CMK (cell line): Measurements from ENCODE around the gene VWF.

Experiments
- DNase-seq: peaks from one replicate; pipeline ENCODE4 v3.0.0-alpha.2; 2010; ENCODE audit warnings: low read depth

Gene VWF

GRCh38 chr12:6058481-6059161 is 65.8 kb downstream of the VWF start:
- DNase-seq = no peak

- DNase-seq = no peak
Observed at GRCh38 chr12:6057700-6058099, 66.8 kb downstream of the VWF start.

DNA sequence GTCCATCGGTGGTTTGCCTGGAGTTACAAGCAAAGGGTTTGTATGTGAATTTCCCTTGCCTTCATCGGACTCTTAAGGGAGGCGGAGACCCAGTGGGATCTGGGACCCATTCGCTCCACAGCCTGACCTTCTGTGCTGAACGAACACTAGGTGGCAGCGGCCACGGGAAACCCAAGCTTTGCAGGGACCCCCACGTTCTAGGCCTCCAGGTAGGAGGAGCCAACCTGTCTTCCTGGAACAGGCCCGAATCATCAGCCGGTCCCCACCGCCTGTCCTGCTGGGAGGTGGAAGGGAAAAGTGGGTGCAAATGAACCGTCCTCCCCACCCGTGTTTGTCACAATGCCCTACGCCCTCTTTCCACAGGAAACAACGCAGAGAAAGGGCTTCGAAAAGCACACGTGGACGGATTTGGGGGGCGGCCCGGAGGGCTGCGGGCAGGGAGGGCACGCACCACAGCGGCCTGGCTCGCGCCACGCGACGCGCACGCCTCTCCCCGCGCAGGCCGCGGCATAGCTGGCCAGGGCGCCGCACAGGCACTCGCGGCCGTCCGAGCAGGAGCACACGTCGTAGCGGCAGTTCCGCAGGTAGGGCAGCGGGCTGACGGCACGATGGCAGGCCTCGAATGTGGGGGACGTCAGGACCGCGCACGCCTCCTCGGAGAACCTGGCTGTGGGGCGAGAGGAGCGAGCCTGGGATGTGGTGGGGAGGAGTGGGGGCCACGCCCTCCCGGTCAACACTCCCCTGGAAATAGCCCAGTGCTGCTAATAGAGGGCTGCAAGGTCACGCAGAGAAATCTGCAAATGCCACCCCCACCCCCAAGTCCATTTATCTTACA is 67.8 kb downstream of the VWF start:
- no peak for DNase-seq

DNA sequence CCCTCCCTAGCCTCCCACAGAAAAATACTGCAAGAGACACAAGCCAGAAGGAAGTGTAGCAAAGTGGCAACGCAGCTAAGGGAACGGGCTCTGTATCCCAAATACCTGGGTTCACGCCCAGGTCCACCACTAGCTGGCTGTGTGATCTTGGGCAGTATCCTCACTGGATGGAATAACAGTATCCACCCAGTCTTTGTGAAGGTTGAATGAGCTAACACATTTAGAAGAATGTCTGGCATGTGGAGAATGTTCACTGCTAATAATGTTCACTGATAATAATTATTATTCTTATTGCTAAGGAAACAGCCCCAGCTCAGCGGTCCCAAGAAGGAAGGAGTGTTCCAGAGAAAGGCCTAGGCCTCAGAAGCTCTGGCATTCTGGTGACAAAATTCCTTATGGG is 70.9 kb downstream of the VWF start:
- DNase-seq = no peak

DNA sequence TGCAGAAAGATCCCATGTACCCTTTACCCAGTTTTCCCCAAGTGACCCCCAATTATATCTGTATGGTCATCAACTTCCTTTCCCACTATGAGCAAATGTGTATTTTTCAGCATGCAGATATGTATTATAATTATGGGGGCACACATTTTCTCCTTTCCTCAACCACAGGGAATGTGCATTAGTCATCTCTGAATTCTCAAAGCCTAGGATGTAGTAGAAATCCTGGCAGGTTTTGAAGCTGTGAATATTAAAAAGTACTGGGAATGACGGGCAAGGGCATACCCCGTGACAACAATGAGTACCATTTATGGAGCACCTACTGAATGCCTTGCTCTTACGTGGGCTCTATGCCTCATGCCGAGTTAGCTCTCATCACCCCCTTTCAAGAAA is 71.5 kb downstream of the VWF start:
- DNase-seq = no peak

DNA sequence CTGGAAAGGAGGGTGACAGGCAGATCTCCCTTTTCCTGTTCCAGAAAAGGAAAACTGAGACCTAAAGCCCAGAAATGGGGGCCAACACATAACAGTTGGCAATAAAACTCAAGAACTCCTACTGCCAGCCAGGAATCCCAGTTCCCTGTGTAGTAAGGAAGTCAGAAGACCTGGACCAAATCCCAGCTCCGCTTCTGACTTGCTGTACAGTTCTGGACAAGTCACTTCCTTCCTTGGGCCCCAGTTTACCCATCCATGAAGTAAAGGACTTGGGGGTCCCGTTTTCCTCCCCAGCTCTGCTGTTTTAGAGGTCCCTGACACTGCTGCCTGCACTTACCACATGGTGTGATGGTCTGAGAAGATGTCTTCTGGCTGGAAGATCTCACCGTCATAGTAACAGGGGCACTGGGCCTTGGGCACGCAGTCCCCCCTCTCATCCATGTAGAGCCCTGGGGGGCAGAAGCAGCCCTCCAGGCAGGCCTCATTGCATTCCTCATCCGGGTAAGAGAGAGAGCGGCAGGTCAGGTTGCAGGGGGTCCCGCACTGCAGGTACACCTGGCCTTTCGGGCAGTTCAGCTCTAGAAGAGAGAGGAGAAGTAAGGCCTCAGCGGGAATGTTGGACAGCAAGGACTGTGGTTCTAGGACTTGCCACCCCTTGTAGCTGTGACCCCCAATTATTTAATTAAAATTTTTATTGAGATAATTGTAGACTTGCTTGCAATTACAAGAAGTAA is 72.1 kb downstream of the VWF start:
- DNase-seq = no peak

GRCh38 chr12:6049992-6050391 is 74.5 kb downstream of the VWF start:
- no peak for DNase-seq

GRCh38 chr12:6049587-6049986 is 74.9 kb downstream of the VWF start:
- DNase-seq = no peak

DNA sequence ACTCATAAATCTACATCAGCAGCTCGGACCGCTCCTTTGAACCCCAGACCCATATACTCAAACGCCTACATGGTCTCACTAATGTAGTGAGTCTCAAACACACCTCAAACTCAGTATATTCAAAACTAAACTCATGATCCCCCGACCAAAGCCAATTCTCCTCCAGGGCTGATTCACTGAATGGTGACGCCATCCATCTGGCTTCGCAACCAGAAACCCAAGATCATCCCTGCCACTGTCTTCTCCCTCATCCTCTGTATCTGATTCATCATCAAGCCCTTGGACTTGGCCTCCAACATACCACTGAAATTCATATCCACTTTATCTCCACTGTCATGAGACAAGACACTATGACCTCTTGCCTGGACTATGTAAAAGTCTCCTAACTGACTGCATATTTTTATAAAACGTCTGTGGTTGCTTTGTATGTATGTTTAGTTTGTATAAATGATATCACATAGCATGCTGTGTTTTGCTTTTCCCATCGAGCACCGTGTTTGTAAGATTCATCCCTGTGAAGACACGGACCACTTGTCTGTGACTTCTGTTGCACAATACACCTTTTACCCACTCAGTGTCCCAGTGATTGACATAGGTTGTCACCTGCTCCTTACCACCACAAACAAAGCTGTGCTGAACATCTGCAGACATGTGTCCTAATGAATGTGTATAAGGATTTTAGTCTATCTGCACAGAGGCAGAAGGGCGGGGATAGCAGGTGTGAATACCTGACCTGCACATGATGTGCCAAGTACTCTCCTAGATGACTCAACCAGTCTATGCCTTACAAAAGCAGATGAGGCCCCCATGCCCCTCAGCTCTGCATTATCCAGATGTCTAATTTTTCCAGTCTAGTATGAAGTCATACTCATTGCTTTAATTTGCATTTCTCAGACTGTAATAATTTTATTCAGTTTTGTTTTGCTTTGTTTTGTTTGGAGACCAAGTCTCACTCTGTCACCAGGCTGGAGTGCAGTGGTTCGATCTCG is 76.9 kb downstream of the VWF start:
- DNase-seq = no peak

GRCh38 chr12:6046511-6047180 is 77.8 kb downstream of the VWF start:
- no peak for DNase-seq

DNA sequence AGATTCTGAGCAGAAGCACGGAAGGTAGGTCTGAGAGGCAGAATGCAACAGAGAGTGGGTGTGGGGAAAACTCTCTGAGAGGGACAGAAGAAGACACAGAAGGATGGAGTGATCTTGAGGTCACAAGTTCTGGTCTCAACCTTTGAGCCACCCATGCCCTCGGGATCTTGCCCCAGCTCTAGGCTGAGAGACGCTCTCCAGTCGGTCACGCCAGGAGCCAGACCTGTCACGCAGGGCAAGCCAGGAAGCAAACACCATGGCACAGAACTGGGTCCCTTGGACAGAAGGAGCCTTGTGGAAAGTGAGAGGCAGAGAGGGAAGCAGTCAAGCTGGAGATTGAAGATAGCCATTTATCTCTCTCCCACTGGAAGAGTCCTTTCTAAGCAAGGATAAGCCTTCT is 79.0 kb downstream of the VWF start:
- no peak for DNase-seq

- no peak for DNase-seq
Observed at GRCh38 chr12:6044082-6044481, 80.4 kb downstream of the VWF start.

DNA sequence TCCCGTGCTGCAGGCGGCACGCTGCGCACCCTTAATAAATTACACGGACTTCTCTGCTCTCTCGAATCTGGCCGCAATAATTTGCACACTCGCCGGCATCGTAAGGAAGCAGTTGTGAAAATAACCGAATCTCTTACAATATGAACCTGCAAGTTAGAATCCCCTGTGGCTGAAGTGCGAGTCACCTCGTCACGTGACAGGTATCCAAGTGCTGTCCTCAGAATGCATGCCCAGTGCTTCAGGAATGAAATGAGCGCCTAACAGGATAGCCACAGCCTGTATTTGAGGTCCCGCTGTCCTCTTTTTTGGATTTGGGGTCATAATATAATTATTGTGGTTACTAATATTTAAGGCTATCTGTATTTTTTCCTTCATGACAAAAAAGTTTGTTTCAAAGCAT is 82.0 kb downstream of the VWF start:
- DNase-seq = no peak

- no peak for DNase-seq
Observed at GRCh38 chr12:6041891-6042290, 82.6 kb downstream of the VWF start.

GRCh38 chr12:6040815-6041214 is 83.7 kb downstream of the VWF start:
- DNase-seq = no peak

GRCh38 chr12:6039894-6040601 is 84.4 kb downstream of the VWF start:
- peak; percentile 8 for DNase-seq

GRCh38 chr12:6038160-6038559 is 86.3 kb downstream of the VWF start:
- peak; percentile 45 for DNase-seq

GRCh38 chr12:6037459-6037858 is 87.0 kb downstream of the VWF start:
- DNase-seq = no peak

DNA sequence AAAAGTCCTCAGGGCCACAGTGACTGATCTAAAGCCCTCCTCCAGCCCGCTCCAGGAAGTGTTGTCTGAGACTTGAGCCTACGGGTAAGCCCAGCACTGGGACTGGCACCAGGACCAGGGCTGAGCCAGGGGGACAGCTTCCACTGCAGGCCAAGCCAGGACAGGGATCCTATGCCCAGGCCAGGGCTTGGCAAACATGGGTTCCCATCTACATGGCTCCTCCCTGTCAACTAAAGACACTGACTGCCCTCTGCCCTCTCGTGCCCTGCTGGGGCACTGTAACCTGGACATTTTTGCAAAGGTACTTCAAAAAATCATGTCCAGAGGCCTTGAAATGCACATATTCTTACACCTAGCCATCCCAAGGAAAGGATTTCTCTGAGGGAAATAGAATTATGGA is 88.0 kb downstream of the VWF start:
- no peak for DNase-seq

DNA sequence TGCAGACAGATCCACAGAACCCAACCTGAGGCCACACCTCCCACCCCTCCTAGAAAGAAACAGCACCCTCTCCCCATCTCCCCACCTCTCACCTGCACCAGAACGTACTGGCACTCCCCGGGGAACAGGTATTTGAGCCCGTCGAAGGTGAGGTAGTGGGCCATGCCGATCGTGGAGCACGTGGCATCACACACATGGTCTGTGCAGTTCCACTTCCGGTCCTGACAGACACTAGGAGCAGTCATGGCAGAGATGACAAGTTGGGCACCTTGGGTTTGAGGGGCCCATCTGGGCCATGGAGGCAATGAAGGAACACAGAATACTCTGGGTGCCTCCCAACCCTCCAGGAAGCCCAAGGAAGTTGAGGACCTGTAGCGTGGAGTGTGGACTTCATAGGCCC is 89.9 kb downstream of the VWF start:
- DNase-seq = no peak

- DNase-seq = no peak
Observed at GRCh38 chr12:6033546-6033945, 90.9 kb downstream of the VWF start.
